ENCODE results near the gene DNAJC30. TPM values are rescaled to one million over a fixed set of nuclear protein-coding genes. Genes with fewer than 3 reads are reported as not detected.

DNAJC30 gene
- polyA plus RNA-seq, 1 of the 3 experiments (the other 2 are of a cell fraction) = 11.0 TPM

DNA sequence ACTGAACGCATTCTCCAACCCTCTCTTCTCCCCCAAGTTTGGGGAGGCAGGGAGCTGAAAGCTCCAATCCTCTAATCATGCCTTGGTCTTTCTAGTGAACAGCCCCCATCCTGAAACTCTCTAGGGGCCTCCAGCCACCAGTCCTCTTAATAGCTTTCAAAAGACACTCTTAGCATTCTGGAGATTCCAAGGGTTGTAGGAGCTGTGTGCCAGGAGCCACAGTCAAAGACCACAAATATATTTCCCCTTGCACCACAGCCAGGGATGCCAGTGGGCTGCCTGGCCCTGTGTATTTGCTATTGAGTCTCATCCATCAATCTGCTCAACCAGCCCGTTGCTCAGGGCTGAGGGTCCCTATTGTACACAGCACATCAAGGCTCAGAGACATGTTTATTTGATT lies 40.4 kb downstream of the DNAJC30 start:
- Histone ChIP-seq H3K9ac (no peak overlapping the region), H3K27ac (ENCODE audit: low read depth in 2 of 2, low read length in 1 of 2) (no peak overlapping the region), H3K9me2 (no peaks in the 10 kb centered on the region), H4K20me1 (ENCODE audit: insufficient read depth) (no peaks in the 10 kb centered on the region), H3K79me2 (ENCODE audit: insufficient read depth) (no peaks in the 10 kb centered on the region), H3K4me1 (ENCODE audit: control insufficient read depth in 1 of 2, insufficient read depth in 2 of 2, low read depth in 1 of 2, low read length in 1 of 2) (peaks cover 0 to 2% of the 10 kb centered on the region in 2 experiments; a peak in 1 of 4 replicates), H3K9me3 (no peaks in the 10 kb centered on the region), H3K4me3 (ENCODE audit: low read depth in 2 of 2, low read length in 1 of 2) (no peak overlapping the region), H2AFZ (ENCODE audit: low read depth) (no peak overlapping the region), H3K27me3 (ENCODE audit: insufficient read depth) (peaks cover 59% of the 10 kb centered on the region), H3F3A (replicated peaks; ENCODE audit: insufficient read depth) (peaks cover 8% of the 10 kb centered on the region), H3K4me2 (no peak overlapping the region), H3K36me3 (replicated peaks in 1 of 2; ENCODE audit: control insufficient read depth in 1 of 2, insufficient read depth in 2 of 2, low read length in 1 of 2) (no peaks in the 10 kb centered on the region)
- 15% methylated on average over 2 of the region's 2 CpGs for WGBS (ENCODE audit: low lambda C conversion rate)
- CTCF ChIA-PET = interaction anchor here (1.3 to 6.4 kb wide), 2 partner anchors 25 to 35 kb away, joined by 3 to 55 read pairs; partner anchors contain the start of gene VPS37D
- no peak for DNase-seq
- POLR2A ChIA-PET = no interaction called here
- no peak for TF ChIP-seq RXRA (IDR thresholded peaks at IDR 0.05; ENCODE audit: borderline replicate concordance, low read depth)
- no peak for TF ChIP-seq GABPA (IDR thresholded peaks at IDR 0.05; ENCODE audit: low read depth)
- no peak for TF ChIP-seq EP300 (IDR thresholded peaks at IDR 0.05; ENCODE audit: borderline replicate concordance in 1 of 2, low read depth in 1 of 2, low read length in 1 of 2)
- no peak for TF ChIP-seq TAF1 (IDR thresholded peaks at IDR 0.05; ENCODE audit: borderline replicate concordance, low read depth, low read length)
- TF ChIP-seq, protein P1, sequence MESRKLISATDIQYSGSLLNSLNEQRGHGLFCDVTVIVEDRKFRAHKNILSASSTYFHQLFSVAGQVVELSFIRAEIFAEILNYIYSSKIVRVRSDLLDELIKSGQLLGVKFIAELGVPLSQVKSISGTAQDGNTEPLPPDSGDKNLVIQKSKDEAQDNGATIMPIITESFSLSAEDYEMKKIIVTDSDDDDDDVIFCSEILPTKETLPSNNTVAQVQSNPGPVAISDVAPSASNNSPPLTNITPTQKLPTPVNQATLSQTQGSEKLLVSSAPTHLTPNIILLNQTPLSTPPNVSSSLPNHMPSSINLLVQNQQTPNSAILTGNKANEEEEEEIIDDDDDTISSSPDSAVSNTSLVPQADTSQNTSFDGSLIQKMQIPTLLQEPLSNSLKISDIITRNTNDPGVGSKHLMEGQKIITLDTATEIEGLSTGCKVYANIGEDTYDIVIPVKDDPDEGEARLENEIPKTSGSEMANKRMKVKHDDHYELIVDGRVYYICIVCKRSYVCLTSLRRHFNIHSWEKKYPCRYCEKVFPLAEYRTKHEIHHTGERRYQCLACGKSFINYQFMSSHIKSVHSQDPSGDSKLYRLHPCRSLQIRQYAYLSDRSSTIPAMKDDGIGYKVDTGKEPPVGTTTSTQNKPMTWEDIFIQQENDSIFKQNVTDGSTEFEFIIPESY (IDR thresholded peaks at IDR 0.05; ENCODE audit: borderline replicate concordance, low read depth) = no peak
- TF ChIP-seq, protein P2, sequence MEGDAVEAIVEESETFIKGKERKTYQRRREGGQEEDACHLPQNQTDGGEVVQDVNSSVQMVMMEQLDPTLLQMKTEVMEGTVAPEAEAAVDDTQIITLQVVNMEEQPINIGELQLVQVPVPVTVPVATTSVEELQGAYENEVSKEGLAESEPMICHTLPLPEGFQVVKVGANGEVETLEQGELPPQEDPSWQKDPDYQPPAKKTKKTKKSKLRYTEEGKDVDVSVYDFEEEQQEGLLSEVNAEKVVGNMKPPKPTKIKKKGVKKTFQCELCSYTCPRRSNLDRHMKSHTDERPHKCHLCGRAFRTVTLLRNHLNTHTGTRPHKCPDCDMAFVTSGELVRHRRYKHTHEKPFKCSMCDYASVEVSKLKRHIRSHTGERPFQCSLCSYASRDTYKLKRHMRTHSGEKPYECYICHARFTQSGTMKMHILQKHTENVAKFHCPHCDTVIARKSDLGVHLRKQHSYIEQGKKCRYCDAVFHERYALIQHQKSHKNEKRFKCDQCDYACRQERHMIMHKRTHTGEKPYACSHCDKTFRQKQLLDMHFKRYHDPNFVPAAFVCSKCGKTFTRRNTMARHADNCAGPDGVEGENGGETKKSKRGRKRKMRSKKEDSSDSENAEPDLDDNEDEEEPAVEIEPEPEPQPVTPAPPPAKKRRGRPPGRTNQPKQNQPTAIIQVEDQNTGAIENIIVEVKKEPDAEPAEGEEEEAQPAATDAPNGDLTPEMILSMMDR (IDR thresholded peaks at IDR 0.05) = no peak
- no peak for TF ChIP-seq RAD21 (IDR thresholded peaks at IDR 0.05; ENCODE audit: low read length)
- TF ChIP-seq, protein P3, sequence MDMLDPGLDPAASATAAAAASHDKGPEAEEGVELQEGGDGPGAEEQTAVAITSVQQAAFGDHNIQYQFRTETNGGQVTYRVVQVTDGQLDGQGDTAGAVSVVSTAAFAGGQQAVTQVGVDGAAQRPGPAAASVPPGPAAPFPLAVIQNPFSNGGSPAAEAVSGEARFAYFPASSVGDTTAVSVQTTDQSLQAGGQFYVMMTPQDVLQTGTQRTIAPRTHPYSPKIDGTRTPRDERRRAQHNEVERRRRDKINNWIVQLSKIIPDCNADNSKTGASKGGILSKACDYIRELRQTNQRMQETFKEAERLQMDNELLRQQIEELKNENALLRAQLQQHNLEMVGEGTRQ (IDR thresholded peaks at IDR 0.05; ENCODE audit: borderline replicate concordance, low read depth, low read length) = no peak
- no peak for TF ChIP-seq GATA2 (CRISPR knock-in tag; IDR thresholded peaks at IDR 0.05)
- no peak for TF ChIP-seq NRF1 (IDR thresholded peaks at IDR 0.05; ENCODE audit: low read depth, low read length)
- no peak for TF ChIP-seq FOSL2 (IDR thresholded peaks at IDR 0.05; ENCODE audit: borderline replicate concordance, low read depth)
- TF ChIP-seq MEF2A (IDR thresholded peaks at IDR 0.05; ENCODE audit: borderline replicate concordance, low read depth) = no peak
- no peak for TF ChIP-seq JUND (IDR thresholded peaks at IDR 0.05)
- TF ChIP-seq, protein P4, sequence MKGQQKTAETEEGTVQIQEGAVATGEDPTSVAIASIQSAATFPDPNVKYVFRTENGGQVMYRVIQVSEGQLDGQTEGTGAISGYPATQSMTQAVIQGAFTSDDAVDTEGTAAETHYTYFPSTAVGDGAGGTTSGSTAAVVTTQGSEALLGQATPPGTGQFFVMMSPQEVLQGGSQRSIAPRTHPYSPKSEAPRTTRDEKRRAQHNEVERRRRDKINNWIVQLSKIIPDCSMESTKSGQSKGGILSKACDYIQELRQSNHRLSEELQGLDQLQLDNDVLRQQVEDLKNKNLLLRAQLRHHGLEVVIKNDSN (IDR thresholded peaks at IDR 0.05; ENCODE audit: borderline replicate concordance, low read depth) = no peak
- TF ChIP-seq, protein P5, sequence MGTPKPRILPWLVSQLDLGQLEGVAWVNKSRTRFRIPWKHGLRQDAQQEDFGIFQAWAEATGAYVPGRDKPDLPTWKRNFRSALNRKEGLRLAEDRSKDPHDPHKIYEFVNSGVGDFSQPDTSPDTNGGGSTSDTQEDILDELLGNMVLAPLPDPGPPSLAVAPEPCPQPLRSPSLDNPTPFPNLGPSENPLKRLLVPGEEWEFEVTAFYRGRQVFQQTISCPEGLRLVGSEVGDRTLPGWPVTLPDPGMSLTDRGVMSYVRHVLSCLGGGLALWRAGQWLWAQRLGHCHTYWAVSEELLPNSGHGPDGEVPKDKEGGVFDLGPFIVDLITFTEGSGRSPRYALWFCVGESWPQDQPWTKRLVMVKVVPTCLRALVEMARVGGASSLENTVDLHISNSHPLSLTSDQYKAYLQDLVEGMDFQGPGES (IDR thresholded peaks at IDR 0.05; ENCODE audit: low read depth, low read length) = no peak
- TF ChIP-seq RCOR1 (IDR thresholded peaks at IDR 0.05; ENCODE audit: low read length) = no peak
- TF ChIP-seq TEAD4 (IDR thresholded peaks at IDR 0.05; ENCODE audit: borderline replicate concordance, insufficient read depth) = no peak
- TF ChIP-seq, protein P6, sequence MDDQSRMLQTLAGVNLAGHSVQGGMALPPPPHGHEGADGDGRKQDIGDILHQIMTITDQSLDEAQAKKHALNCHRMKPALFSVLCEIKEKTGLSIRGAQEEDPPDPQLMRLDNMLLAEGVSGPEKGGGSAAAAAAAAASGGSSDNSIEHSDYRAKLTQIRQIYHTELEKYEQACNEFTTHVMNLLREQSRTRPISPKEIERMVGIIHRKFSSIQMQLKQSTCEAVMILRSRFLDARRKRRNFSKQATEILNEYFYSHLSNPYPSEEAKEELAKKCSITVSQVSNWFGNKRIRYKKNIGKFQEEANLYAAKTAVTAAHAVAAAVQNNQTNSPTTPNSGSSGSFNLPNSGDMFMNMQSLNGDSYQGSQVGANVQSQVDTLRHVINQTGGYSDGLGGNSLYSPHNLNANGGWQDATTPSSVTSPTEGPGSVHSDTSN (IDR thresholded peaks at IDR 0.05) = no peak
- TF ChIP-seq TCF12 (IDR thresholded peaks at IDR 0.05) = no peak
- TF ChIP-seq POLR2AphosphoS5 (IDR thresholded peaks at IDR 0.05; ENCODE audit: low read depth, low read length) = no peak

Data from SK-N-SH (cell line).